Transverse colon (tissue), 4 donors: ENCODE data around the gene HPS3. TPM values are rescaled to one million over a fixed set of nuclear protein-coding genes. Genes with fewer than 3 reads are reported as not detected.
"Not testable (repeated sequence)": the region's sequence is repeated elsewhere in the genome, so short reads cannot be mapped to it uniquely, and the experiment has no call there.

Experiments
- DNase-seq: peaks from one replicate; pipeline ENCODE4 v3.0.0-alpha.2; 2019
- H3K27ac ChIP-seq, 4 donors: fragments of 200-600 bp; sonication (generic); 2 replicates each; pipeline ENCODE4 v1.5.1; 2016 to 2018; ENCODE audit warnings: inconsistent platforms in 4 of 4
- H3K27me3 ChIP-seq: fragments of 200-600 bp; sonication (generic); 2 replicates; pipeline ENCODE4 v1.5.1; 2017; ENCODE audit warnings: inconsistent platforms
- H3K36me3 ChIP-seq, 4 donors: fragments of 200-600 bp; sonication (generic); 2 replicates each; pipeline ENCODE4 v1.5.1; 2017 to 2019; ENCODE audit warnings: inconsistent platforms in 4 of 4
- H3K4me1 ChIP-seq, 4 donors: fragments of 200-600 bp; sonication (generic); 2 replicates each; pipeline ENCODE4 v1.5.1; 2017 to 2020; ENCODE audit warnings: inconsistent platforms in 4 of 4
- H3K4me3 ChIP-seq, 4 donors: fragments of 200-600 bp; sonication (generic); 1 replicate in 1 of 4; 2 replicates in 3 of 4; pipeline versions ENCODE4 v1.5.1 to v1.6.1; 2017 to 2019; ENCODE audit warnings: inconsistent platforms in 4 of 4
- H3K9me3 ChIP-seq, 2 donors: fragments of 200-600 bp; sonication (generic); 2 replicates each; pipeline ENCODE4 v1.5.1; 2017 to 2019; ENCODE audit warnings: inconsistent platforms in 2 of 2
- EP300 ChIP-seq: sonication (generic); formaldehyde crosslinking; IDR thresholded peaks from one replicate; pipeline ENCODE4 v1.6.1; 2017; ENCODE audit warnings: antibody characterized with exemption, low read depth
- POLR2A ChIP-seq: fragments of 450-650 bp; IDR thresholded peaks from one replicate; pipeline ENCODE4 v1.6.1; 2016; ENCODE audit warnings: antibody characterized with exemption, mild to moderate bottlenecking, moderate library complexity
- POLR2AphosphoS5 ChIP-seq, 3 donors: sonication (generic); formaldehyde crosslinking; IDR thresholded peaks; one replicate each; pipeline ENCODE4 v1.6.1; 2016; ENCODE audit warnings: antibody characterized with exemption in 3 of 3
- WGBS, 2 donors: methylation state at CpG; one replicate each; pipeline ENCODE4 v1.1.5; 2018; ENCODE audit warnings: low coverage in 1 of 2; 5-methylcytosine and 5-hydroxymethylcytosine counted together
- in situ Hi-C, 4 donors: fragments of 200-750 bp; cut with MboI; loops; one replicate each; pipeline versions ENCODE4 v1.15.0 to v1.15.1; 2017; ENCODE audit warnings: low sequenced_read_pairs in 3 of 4, low pct_ligation_motif_present in 1 of 4, low pct_unique_long_range_greater_than_20kb in 1 of 4
- intact Hi-C: fragments of 100-400 bp; cut with DNase I; formaldehyde crosslinking; loops from one replicate; pipeline ENCODE4 v1.15.1; 2023; ENCODE audit warnings: low total_unique reads
- total RNA-seq, 4 donors: library from RNA; depleted of rRNA; stranded (reverse); fragments of >200 nt; gene quantifications; one replicate each; pipeline ENCODE4 v1.1.0, GENCODE V29; 2016
- TF ChIP-seq, protein P1 (sequence below), 5 experiments: fragments of 200-600 bp in 3 of 5; fragments of 450-650 bp in 2 of 5; sonication (generic) in 3 of 5; IDR thresholded peaks; 1 replicate in 2 of 5; 2 replicates in 3 of 5; pipeline ENCODE4 v1.5.1; 2016 to 2017; ENCODE audit warnings: antibody characterized with exemption in 5 of 5, inconsistent platforms in 3 of 5, mild to moderate bottlenecking in 2 of 5, moderate library complexity in 1 of 5

The HPS3 gene
- total RNA-seq, 4 donors from 2014 or later, result 10.0 to 20.2 (median 17.9) TPM

- in situ Hi-C loops, result no loop called here
- WGBS, 2 donors, result 93% methylated on average over 2 of the region's 2 CpGs; no CpG with 5 or more reads in 1 of the 2 donors
- Histone ChIP-seq H3K9me3 (no peaks in the 10 kb centered on the region), H3K27me3 (no peaks in the 10 kb centered on the region), H3K36me3 (no peaks in the 10 kb centered on the region), H3K4me1 (no peaks in the 10 kb centered on the region), H3K27ac (no peak overlapping the region), H3K4me3 (no peak overlapping the region)
- no peak for TF ChIP-seq POLR2AphosphoS5 (IDR thresholded peaks at IDR 0.05)
- no peak for TF ChIP-seq EP300
- TF ChIP-seq POLR2A, result no peak
- TF ChIP-seq, protein P1, sequence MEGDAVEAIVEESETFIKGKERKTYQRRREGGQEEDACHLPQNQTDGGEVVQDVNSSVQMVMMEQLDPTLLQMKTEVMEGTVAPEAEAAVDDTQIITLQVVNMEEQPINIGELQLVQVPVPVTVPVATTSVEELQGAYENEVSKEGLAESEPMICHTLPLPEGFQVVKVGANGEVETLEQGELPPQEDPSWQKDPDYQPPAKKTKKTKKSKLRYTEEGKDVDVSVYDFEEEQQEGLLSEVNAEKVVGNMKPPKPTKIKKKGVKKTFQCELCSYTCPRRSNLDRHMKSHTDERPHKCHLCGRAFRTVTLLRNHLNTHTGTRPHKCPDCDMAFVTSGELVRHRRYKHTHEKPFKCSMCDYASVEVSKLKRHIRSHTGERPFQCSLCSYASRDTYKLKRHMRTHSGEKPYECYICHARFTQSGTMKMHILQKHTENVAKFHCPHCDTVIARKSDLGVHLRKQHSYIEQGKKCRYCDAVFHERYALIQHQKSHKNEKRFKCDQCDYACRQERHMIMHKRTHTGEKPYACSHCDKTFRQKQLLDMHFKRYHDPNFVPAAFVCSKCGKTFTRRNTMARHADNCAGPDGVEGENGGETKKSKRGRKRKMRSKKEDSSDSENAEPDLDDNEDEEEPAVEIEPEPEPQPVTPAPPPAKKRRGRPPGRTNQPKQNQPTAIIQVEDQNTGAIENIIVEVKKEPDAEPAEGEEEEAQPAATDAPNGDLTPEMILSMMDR (IDR thresholded peaks at IDR 0.05), result no peak
- intact Hi-C loops, result no loop called here
- no peak for DNase-seq
Measured at GRCh38 chr3:149186219-149186618, 56.8 kb downstream of the HPS3 start.

GRCh38 chr3:149186721-149187120, 57.3 kb downstream of the HPS3 start:
- no peak for DNase-seq
- in situ Hi-C loops, result no loop called here
- no peak for TF ChIP-seq POLR2AphosphoS5 (IDR thresholded peaks at IDR 0.05)
- TF ChIP-seq POLR2A, result no peak
- 94 to 96% methylated on average over 2 to 3 of the region's 3 CpGs for WGBS, 2 donors
- H3K27ac ChIP-seq, result no peak overlapping the region
- no peaks in the 10 kb centered on the region for H3K4me1 ChIP-seq
- H3K36me3 ChIP-seq, result no peaks in the 10 kb centered on the region
- H3K4me3 ChIP-seq, result no peak overlapping the region
- H3K9me3 ChIP-seq, result no peaks in the 10 kb centered on the region
- no peaks in the 10 kb centered on the region for H3K27me3 ChIP-seq
- intact Hi-C loops, result no loop called here

GRCh38 chr3:149188494-149188893, 59.1 kb downstream of the HPS3 start:
- Histone ChIP-seq H3K4me3 (no peak overlapping the region), H3K27me3 (no peaks in the 10 kb centered on the region), H3K4me1 (no peaks in the 10 kb centered on the region), H3K9me3 (no peaks in the 10 kb centered on the region), H3K27ac (no peak overlapping the region), H3K36me3 (no peaks in the 10 kb centered on the region)
- in situ Hi-C loops (no loop called here), intact Hi-C loops (no loop called here)
- no peak for DNase-seq
- TF ChIP-seq EP300 (no peak), POLR2AphosphoS5 (IDR thresholded peaks at IDR 0.05) (no peak), POLR2A (no peak)
- TF ChIP-seq, protein P1 (IDR thresholded peaks at IDR 0.05), result no peak
- 44 to 56% methylated on average over 2 of the region's 2 CpGs for WGBS, 2 donors

DNA sequence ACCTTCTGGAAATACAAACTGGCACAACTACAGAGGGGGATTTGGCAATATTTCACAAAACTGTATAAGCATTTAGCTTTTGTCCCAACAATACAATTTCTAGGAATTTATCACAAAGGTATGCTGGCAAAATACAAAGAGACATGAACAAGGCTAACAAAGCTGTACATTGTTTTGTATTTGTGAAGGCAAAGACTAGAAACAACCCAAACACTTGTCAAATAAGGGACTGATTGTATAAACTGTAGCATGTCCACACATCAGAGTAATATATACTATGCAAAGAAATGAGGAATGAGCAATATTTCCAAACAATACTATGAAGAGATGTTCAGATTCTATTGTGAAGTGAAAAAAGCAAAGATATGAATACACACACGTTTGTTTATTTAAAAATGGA, 65.8 kb downstream of the HPS3 start:
- DNase-seq, result no peak
- no peaks in the 10 kb centered on the region for H3K9me3 ChIP-seq
- no peaks in the 10 kb centered on the region for H3K27me3 ChIP-seq
- WGBS, 2 donors, result 61 to 78% methylated on average over 1 of the region's 1 CpG
- intact Hi-C loops (no loop called here), in situ Hi-C loops (no loop called here)
- H3K27ac ChIP-seq, result no peak overlapping the region
- no peak overlapping the region for H3K4me3 ChIP-seq
- no peaks in the 10 kb centered on the region for H3K4me1 ChIP-seq
- no peaks in the 10 kb centered on the region for H3K36me3 ChIP-seq
- TF ChIP-seq POLR2A (no peak), POLR2AphosphoS5 (IDR thresholded peaks at IDR 0.05) (no peak), EP300 (no peak)
- TF ChIP-seq, protein P1 (IDR thresholded peaks at IDR 0.05), result no peak

- H3K9me3 ChIP-seq, H3K36me3 ChIP-seq, H3K4me1 ChIP-seq, H3K27ac ChIP-seq, H3K27me3 ChIP-seq, in situ Hi-C loops, DNase-seq, H3K4me3 ChIP-seq, intact Hi-C loops: not testable (repeated sequence)
- WGBS, 2 donors, result 85 to 86% methylated on average over 7 to 12 of the region's 12 CpGs
Measured at GRCh38 chr3:149196805-149197592, 67.6 kb downstream of the HPS3 start.
